GM19043 (cell line): ENCODE data around the gene TCEA3.

Experiments
- ATAC-seq: cut with Tn5 transposase; IDR thresholded peaks from one replicate; pipeline ENCODE4 v1.9.1; 2021; ENCODE audit warnings: low read depth; ENCODE audit not compliant: unreplicated experiment

TCEA3 gene

DNA sequence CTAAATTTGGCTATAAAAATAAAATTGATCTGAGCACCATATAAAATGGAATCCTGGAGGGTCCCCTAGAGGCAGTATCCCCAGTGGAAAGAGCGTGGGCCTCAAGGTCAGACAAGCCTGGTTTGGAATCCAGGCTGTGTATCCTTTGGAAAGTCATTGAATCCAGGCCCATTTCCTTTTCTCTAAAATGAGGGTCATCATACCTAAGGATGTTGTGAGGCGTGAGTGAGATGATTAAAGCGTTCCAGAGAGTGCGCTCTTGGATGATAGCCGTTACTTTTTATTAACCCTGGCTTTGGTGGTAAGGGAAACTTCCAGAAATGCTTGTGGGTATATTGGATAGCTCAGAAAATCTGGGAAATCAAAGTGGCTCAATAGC, 54.2 kb downstream of the TCEA3 start:
- no peak for ATAC-seq

GRCh38 chr1:23369335-23370013, 55.1 kb downstream of the TCEA3 start, which contains the start of gene ZNF436:
Gene ZNF436, minus strand, starts transcription at chr1:23369836. Its CDS starts 1,831 bp downstream, at chr1:23368005.
- no peak for ATAC-seq

DNA sequence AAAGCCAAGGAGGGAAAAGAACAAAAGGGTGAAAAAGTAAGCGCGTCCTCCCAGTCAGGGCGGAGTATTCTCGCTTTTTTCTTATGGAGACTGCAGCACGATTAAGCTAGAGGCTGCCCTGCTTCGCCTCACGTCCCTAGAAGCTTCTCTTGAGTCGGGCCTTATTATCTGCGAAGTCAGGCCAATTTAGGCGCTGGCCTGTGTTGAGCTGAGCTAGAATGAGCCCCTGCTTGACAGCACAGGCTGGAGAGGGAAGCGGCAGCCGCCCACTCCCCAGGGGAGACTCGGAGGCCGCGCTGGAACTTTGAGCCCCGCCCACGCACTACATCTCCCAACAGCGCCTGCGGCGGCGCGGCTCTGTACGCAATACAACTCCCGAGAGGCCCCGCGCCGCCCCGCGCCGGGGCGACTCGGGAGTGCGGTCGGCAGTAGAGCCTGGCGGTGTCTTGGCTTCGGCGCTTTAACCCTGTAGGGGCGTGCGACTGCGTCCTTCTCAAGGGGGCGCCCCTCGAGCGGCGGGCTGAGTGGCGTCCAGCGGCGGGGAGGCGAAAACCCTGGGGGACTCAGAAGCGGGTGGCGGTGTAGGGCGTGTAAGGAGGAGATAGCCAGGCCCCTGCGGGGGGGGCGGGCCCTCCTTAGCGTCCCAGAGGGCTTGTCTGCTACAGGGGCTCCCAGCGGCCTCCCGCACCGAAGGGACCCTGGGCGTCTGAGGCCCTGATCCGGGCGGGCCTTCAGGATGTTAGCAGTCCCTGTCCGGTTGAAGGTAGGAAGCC, 55.8 kb downstream of the TCEA3 start:
- peak; percentile 57 for ATAC-seq

- peak; percentile 89 for ATAC-seq
Measured at GRCh38 chr1:23367791-23368561, 56.6 kb downstream of the TCEA3 start.

GRCh38 chr1:23367451-23367790, 57.1 kb downstream of the TCEA3 start:
- ATAC-seq: no peak

GRCh38 chr1:23366598-23366997, 58.0 kb downstream of the TCEA3 start:
- no peak for ATAC-seq

- ATAC-seq: no peak
Measured at GRCh38 chr1:23366146-23366545, 58.4 kb downstream of the TCEA3 start.

GRCh38 chr1:23362218-23362713, 62.3 kb downstream of the TCEA3 start:
- ATAC-seq: no peak

DNA sequence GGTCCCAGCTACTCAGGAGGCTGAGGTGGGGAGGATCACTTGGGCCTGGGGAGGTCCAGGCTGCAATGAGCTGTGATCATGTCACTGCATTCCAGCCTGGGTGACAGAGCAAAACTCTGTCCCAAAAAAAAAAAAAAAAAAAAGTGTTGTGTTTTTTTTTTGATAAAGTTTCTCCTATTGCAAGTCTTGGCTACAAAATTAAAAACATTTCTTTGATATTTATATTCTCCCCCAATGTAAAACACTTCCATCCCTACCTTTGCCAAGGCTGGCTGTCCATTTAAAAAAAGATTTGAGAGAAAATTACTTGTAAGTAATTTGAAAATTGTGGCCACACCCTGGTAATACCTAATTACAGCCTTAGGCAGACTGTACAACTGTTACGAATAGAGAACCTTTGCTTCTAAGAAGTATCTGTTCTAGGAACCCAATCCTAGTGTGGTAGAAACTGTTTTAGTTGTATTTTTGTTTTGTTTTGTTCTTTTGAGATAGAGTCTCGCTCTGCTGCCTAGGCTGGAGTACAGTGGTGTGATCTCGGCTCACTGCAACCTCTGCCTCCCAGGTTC, 66.2 kb downstream of the TCEA3 start:
- ATAC-seq: no peak

GRCh38 chr1:23357138-23357908, 67.2 kb downstream of the TCEA3 start:
- no peak for ATAC-seq

DNA sequence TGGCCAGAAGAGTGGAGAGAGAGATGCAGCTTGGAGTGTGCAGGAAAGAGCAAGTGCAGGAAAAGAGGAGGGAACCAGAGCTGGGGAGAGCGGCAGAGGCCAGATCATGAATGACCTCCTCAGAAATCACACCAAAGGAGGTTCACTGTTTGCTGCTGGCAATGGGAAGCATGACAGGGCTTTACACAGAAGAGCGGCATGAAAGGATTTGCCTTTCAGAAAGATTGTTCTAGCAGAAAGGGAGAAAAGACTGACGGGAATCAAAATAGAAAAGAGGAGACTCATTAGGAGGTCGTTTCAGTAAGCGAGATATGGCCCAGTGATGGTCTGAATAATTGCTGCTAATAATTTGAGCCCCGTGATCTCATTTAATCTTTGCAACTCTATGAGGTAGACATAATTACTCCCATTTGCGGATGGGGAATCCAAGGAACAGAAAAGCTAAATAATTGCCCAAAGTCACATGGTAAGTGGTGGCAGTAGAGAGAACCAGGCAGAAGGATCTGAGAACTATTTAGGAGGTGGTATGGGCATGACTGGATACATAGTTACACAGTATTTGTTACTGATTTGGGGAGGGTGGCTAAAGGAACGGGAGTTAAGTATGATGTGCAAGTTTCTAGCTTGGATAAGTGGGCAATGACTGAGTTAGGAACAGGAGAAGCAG, 67.9 kb downstream of the TCEA3 start:
- ATAC-seq: no peak

- ATAC-seq: no peak
Measured at GRCh38 chr1:23354245-23354644, 70.3 kb downstream of the TCEA3 start.

- no peak for ATAC-seq
Measured at GRCh38 chr1:23352096-23352695, 72.4 kb downstream of the TCEA3 start.

DNA sequence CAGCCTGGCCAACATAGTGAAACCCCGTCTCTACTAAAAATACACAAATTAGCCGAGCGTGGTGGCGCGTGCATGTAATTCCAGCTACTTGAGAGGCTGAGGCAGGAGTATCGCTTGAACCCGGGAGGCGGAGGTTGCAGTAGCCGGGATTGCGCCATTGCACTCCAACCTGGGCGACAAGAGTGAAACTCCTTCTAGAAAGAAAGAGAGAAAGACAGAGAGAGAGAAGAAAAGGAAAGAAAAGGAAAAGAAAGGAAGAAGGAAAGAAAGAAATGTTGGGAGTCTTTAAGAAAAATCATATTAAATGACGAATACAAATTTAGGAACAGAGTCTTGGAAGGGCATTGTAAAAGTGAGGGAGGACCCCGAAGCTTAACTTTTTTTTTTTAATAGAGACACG, 78.6 kb downstream of the TCEA3 start:
- ATAC-seq: no peak

DNA sequence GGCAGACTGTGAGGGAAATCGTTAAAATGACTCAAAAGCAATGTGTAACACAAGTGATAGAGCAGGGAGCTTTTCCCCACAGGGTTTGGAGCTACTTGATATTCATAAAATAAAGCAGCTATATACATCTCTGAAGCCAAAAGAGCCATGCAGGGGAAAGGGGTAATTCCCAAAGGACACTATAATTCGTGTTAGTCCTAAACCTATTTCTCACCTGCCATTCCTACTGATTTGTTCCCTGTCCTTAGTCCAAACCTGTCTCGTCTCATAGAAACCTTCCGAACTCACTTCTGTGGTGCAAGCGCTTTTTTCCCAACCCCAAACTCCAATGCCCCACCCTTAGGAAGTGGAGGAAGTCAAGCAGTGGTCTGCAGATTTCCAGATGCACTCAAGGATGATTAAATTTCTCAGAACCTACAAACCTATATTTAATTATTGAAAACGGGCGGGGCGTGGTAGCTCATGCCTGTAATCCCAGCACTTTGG, 79.5 kb downstream of the TCEA3 start:
- no peak for ATAC-seq

DNA sequence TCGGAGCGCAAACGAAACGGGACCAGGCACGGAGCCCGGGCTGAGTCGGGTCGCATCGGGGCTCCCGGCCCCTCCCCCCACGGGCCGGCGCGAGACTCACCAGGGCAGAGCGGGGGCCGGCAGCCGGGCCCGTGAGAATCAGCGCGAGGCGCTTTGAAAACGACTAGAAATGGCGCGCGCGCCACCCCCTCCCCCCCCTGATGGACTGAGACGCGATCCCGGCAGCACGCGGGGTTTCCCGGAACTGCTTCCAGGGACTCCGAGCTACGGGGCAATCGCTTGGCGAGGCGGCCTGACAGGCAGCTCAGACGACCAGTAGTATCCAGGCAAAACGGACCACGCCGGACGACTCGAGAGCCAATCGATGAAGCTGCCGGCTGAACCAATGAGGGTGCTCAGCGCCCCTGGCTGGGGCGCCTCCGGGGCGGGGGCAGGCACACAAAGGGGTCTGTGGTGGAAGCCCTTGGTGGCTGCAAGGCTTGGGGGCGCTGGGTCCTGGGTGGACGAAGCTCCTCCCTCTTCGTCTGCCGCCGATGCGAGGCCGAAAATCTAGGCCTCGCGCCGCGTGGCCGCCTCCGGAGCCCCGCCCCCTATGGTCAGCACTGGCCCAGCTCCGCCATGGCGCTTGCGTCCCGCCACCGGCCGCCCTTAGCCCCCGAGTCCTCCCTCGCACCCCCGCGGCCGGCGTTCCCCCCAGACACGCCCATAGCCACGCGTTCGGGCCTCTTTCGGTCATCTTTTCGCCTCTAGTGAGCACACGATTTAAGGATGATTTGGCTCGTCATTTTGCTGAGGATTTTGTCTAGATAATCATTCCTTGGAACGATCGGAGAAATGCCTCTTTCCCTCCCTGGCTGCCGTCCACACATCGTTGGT, 80.2 kb downstream of the TCEA3 start, which contains the start of gene HNRNPR:
HNRNPR (minus strand) TSS at position 174 of the 876 bp plus-strand sequence. CDS start 3,276 bp downstream, outside the sequence.
- ATAC-seq: peak; percentile 98

DNA sequence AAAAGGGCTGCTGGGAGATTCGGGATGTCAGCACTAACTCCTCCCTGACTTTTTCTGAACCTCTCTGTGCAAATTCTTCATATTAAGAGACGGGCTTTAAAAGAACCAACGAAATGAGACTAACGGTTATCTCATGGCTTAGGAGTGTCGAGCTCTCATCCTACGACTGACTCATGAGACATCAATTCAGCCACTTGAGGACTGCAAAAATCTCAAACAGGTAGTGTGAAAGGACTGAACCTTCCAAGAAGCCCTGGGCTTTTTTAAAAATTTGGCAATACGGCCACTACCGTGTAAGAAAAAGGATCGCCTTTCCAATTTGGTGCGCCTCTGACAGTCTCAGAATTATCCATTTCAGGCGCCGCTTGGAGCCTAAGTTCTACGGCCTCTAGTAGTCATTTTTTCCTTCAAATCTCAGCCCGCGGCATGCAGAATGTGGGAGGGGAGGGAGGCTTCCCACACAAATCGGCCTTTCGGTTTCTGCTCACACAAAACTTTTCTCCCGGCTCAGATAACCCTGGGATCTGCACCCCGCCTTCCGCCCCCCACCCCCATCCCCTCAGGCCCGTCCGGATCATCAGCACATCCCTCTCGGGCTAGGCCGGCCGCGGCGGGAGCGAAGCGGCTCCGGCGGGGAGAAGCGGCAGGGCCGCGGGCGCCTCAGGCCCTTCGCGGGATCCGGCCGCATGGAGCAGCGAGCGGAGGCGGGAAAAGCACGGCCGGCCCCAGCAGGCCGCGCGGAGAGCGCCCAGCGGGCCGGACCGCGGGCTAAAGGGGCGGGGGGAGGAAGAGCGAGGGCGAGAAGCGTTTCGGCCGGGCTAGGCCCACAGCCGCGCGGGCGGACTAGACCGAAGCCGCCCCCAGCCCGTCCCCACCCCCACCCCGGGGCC, 81.1 kb downstream of the TCEA3 start:
- peak; percentile 12 for ATAC-seq
